Putamen (tissue), 1 donor: Measurements from ENCODE around the gene UNC93B1.
"Not testable (repeated sequence)": the region's sequence is repeated elsewhere in the genome, so short reads cannot be mapped to it uniquely, and the experiment has no call there.

Source experiments
- DNase-seq: peaks from one replicate; pipeline ENCODE4 v3.0.0-alpha.2; 2016; ENCODE audit warnings: low spot score

Gene UNC93B1

GRCh38 chr11:67991347-67992121 is 12.4 kb downstream of the UNC93B1 start:
- DNase-seq = not testable (repeated sequence)

GRCh38 chr11:67990546-67991346 is 13.2 kb downstream of the UNC93B1 start:
- DNase-seq = not testable (repeated sequence)

- DNase-seq = not testable (repeated sequence)
Measured at GRCh38 chr11:67985302-67985701, 18.6 kb downstream of the UNC93B1 start.

GRCh38 chr11:67983951-67984350 is 19.9 kb downstream of the UNC93B1 start:
- no peak for DNase-seq

GRCh38 chr11:67982255-67982857 is 21.5 kb downstream of the UNC93B1 start:
- DNase-seq = not testable (repeated sequence)

GRCh38 chr11:67981226-67981625 is 22.7 kb downstream of the UNC93B1 start:
- not testable (repeated sequence) for DNase-seq

- not testable (repeated sequence) for DNase-seq
Measured at GRCh38 chr11:67978766-67979418, 25.0 kb downstream of the UNC93B1 start.

- DNase-seq = not testable (repeated sequence)
Measured at GRCh38 chr11:67974746-67975145, 29.2 kb downstream of the UNC93B1 start.

- DNase-seq = not testable (repeated sequence)
Measured at GRCh38 chr11:67965830-67966348, 38.0 kb downstream of the UNC93B1 start.

GRCh38 chr11:67964746-67965145 is 39.2 kb downstream of the UNC93B1 start:
- not testable (repeated sequence) for DNase-seq

GRCh38 chr11:67963879-67964278 is 40.0 kb downstream of the UNC93B1 start:
- not testable (repeated sequence) for DNase-seq

GRCh38 chr11:67963217-67963616 is 40.7 kb downstream of the UNC93B1 start:
- not testable (repeated sequence) for DNase-seq

- not testable (repeated sequence) for DNase-seq
Measured at GRCh38 chr11:67956236-67956635, 47.7 kb downstream of the UNC93B1 start.

GRCh38 chr11:67955461-67956007 is 48.4 kb downstream of the UNC93B1 start:
- DNase-seq = peak; percentile 34

- DNase-seq = not testable (repeated sequence)
Measured at GRCh38 chr11:67954971-67955370, 48.9 kb downstream of the UNC93B1 start.

GRCh38 chr11:67954251-67954650 is 49.6 kb downstream of the UNC93B1 start:
- not testable (repeated sequence) for DNase-seq

GRCh38 chr11:67950705-67951104 is 53.2 kb downstream of the UNC93B1 start:
- DNase-seq = not testable (repeated sequence)

GRCh38 chr11:67947785-67948184 is 56.1 kb downstream of the UNC93B1 start:
- DNase-seq = not testable (repeated sequence)

- not testable (repeated sequence) for DNase-seq
Measured at GRCh38 chr11:67946403-67946802, 57.5 kb downstream of the UNC93B1 start.

GRCh38 chr11:67943406-67943805 is 60.5 kb downstream of the UNC93B1 start:
- DNase-seq = not testable (repeated sequence)
